ENCODE data around the gene MAD1L1.
"Not testable (repeated sequence)": the region's sequence is repeated elsewhere in the genome, so short reads cannot be mapped to it uniquely, and the experiment has no call there.

The MAD1L1 gene

DNA sequence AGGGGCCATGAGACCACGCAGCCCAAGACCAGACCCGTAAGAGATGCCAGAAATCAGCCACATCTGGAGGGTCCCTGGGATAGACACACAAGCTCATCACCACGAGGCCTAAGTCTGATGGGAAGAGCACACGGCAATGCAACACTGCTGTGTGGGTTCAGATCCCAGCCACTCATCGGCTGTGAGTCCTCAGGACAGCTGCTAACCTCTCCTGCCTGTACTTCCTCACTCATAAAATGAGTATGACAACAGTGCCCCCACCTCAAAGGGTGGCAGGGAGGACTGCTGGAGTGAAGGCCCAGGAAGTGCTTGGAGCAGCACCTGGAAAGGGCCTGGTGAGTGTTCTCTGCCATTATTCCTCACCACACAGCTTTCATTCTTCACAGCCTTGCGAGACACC lies 60.9 kb downstream of the MAD1L1 start:
- DNase-seq = no peak

- DNase-seq = no peak
Measured at GRCh38 chr7:2170576-2171521, 61.9 kb downstream of the MAD1L1 start.

- DNase-seq = no peak
Measured at GRCh38 chr7:2169923-2170575, 62.7 kb downstream of the MAD1L1 start.

DNA sequence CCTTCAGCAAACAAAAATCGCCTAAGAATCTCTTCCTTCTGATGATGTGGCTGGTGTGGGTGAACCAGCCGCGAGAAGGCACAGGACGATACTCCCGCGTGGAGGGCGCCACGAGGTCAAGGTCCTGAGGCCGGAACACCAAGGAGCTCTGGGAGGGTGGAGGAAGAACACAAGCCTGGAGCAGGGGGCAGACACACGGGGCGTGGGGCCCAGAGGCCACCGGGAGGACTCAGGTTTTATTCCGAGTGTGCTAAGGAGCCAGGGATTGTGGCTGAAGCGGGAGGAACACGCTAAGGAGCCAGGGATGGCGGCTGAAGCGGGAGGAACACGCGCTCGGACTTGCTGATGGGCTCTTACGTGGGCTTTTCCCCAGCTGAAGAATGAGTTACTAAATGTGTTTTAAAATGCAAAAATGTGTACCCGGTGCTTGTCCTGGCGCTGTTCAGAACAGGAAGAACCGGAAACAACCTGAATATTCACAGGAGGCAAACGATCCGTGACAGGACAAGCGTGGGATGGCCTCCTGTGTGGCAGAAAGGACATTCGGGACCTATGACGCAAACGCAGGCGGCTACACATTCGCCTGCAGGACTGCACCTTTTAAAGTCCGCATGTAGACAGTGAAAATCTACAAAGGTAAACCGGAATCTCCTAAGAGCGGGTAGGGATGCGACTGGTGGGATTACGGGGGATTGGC lies 64.0 kb downstream of the MAD1L1 start:
- no peak for DNase-seq

DNA sequence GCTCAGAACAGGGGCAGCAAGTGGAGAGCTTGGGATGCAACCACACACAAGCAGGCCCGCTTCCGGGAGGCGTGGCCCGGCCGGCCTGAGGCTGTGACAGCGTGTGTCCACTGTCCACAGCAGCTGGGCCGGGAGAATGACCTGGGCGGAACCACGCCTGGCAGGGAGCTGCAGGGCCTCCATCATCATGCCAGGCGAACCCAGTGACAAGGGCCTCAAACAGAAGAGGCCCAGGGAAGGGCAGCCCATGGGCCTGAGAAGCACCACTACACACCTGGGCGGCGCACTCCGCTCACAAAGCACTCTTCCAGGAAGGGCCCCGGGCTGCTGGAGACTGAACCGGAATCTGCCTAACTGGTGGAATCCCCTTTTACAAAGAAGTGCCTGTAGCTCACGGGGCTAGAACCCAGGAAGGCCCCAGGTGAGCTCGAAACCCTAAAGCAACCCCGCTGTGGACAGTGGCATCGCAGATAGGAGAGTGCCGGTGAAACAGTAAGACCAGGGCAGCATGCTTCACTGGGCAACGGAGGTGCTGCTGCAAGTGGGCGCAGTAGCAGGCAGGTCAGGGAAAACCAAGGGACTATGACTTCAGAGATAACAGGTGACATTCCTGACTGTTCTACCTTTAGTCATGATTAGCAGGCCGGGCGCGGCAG lies 66.0 kb downstream of the MAD1L1 start:
- DNase-seq = peak in 8 of 14 donors; percentile 26 to 69 (median 30)

DNA sequence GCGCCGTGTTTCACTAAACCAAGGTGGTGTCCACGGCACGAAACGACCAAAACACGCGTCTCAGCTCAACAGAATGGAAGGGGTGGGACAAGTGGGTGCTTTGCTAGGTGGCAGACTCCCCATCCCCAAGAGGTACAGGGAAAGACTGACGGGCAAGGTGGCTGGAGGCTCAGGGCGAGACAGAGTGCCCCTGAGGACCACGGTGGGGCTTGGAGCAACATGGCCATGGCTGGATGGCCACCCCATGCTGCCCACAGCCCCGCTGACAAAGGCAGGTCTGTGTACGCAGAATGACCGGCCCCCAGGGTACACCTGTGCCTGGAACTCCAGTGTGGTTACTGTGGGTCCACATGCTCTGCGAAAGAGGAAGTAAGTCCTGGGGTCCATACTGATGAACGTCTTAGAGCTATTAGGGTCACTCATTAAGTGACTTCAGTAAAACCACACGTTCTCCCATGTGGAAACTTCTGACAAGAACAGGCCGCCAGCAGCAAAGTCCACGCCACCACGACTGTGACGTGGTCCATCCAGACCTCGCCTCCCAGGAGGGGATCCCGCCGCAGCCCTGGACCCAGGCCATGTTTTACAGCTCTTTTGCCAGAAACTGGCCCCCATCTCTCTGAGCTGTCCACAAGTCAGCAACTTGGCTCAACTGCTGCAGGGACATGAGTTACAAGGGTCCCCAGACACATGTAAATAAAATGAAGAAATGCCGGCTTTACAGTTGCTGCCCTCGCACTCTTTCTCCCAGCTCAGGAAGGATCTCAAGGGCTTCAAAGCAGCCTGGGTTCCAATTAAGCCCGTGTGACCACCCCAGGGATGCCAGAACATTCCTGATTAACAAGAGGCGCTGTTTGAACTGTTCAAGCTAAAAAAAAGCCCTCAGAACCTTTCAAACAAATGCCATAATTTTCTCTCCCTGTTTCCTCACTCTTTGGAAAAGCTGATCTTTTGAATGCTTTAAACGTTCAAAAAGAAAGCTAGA lies 66.8 kb downstream of the MAD1L1 start:
- no peak for DNase-seq

- DNase-seq = no peak
Measured at GRCh38 chr7:2165239-2165609, 67.5 kb downstream of the MAD1L1 start.

- DNase-seq = no peak
Measured at GRCh38 chr7:2164646-2165045, 68.1 kb downstream of the MAD1L1 start.

DNA sequence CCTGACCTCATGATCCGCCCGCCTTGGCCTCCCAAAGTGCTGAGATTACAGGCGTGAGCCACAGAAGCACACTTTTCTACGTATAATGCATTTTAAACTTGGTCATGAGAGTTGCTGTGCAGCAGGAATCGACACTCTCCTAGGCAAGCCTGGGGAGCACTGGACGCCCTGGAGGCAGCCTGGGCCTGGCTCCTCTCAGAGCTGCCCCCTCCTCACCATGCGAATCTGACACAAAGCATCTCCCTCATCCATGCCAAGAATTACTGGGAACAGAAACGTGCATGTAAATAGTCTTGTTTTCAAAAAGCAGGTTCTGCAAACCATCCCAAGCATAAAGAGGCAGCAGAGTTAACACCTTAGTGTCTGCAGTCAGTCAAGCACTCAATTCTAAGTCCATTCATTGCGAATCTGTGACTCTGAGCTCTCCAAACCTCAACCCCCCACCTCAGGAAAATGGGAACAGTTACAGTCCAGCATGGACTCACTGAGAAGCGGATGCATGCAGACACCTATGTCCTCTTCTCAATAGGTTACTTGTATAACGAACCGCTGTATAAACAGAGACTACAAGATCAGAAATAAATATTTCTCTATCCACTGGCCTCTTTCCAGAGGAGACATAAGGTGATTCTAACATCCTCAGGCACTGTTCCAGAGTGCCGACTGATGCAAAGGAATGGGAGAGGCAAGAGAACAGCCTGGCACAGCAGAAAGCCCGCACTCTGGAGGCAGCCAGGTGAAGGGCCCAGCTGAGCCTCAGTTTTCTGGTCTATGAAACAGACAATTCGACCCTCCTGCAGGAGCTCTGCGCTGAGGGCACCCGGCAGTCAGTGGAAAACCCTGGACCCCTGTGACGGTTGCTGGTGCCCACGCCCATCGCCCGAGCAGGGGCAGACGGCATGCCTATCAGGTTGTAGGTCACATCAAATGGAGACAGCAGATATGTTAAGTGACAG lies 68.9 kb downstream of the MAD1L1 start:
- DNase-seq = peak in 1 of 14 donors; percentile 41

- no peak for DNase-seq
Measured at GRCh38 chr7:2162959-2163358, 69.8 kb downstream of the MAD1L1 start.

DNA sequence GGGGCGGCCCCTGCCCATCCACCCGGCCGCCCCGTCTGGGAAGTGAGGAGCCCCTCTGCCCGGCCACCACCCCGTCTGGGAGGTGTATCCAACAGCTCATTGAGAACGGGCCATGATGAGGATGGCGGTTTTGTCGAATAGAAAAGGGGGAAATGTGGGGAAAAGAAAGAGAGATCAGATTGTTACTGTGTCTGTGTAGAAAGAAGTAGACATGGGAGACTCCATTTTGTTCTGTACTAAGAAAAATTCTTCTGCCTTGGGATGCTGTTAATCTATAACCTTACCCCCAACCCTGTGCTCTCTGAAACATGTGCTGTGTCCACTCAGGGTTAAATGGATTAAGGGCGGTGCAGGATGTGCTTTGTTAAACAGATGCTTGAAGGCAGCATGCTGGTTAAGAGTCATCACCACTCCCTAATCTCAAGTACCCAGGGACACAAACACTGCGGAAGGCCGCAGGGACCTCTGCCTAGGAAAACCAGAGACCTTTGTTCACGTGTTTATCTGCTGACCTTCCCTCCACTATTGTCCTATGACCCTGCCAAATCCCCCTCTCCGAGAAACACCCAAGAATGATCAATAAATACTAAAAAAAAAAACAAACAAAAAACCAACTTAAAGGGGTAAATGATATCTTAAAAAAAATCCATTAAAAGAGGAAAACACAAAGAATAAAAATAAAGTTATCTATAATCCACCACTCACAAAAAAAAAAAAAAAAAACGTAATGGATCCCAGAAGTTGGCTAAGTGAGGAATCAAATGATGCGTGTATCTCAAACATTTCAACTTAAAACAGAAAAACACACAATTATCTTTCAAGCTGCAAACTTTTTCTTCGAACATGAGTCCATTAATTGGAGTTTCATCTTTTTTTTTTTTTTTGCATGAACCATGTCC lies 70.5 kb downstream of the MAD1L1 start:
- DNase-seq = not testable (repeated sequence)

GRCh38 chr7:2159176-2159520 lies 73.6 kb downstream of the MAD1L1 start:
- DNase-seq = no peak

GRCh38 chr7:2158331-2159175 lies 74.2 kb downstream of the MAD1L1 start:
- peak in 1 of 14 donors; percentile 26 for DNase-seq

- peak in 11 of 14 donors; percentile 21 to 73 (median 43) for DNase-seq
Measured at GRCh38 chr7:2157473-2158279, 75.1 kb downstream of the MAD1L1 start.

- DNase-seq = no peak
Measured at GRCh38 chr7:2156756-2157472, 75.8 kb downstream of the MAD1L1 start.

- no peak for DNase-seq
Measured at GRCh38 chr7:2154831-2155230, 77.9 kb downstream of the MAD1L1 start.

DNA sequence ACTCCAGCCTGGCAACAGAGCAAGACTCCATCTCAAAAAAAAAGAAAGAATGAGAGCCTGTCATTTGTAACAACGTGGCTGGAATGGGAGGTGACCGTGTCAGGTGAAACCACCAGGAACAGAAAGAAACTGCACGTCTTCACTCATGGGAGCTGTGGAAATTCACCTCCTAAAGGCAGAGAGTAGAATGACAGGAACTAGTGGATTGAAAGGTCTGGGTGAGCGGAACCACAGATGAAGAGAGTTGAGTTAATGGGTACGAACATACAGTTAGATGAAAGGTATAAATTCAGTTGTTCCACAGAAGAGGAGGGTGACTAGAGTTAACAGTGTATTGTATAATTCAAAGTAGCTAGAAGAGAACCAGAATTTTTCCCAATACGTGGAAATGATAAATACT lies 78.6 kb downstream of the MAD1L1 start:
- no peak for DNase-seq

All from C1 segment of cervical spinal cord (tissue), 14 donors.